ENCODE results near the gene ANGPTL2.

ANGPTL2 gene

GRCh38 chr9:127093319-127094020, 29.0 kb downstream of the ANGPTL2 start:
- DNase-seq (ENCODE audit: low read depth in 2 of 2), result no peak

- DNase-seq (ENCODE audit: low read depth in 2 of 2), result no peak
Observed at GRCh38 chr9:127092041-127092608, 30.3 kb downstream of the ANGPTL2 start.

GRCh38 chr9:127091526-127091925, 30.9 kb downstream of the ANGPTL2 start:
- DNase-seq (ENCODE audit: low read depth in 2 of 2), result no peak

- DNase-seq (ENCODE audit: low read depth in 2 of 2), result no peak
Observed at GRCh38 chr9:127090341-127090985, 32.0 kb downstream of the ANGPTL2 start.

GRCh38 chr9:127089631-127090081, 32.8 kb downstream of the ANGPTL2 start:
- DNase-seq (ENCODE audit: low read depth in 2 of 2), result no peak

- DNase-seq (ENCODE audit: low read depth in 2 of 2), result no peak
Observed at GRCh38 chr9:127088724-127089615, 33.5 kb downstream of the ANGPTL2 start.

- DNase-seq (ENCODE audit: low read depth in 2 of 2), result no peak
Observed at GRCh38 chr9:127087836-127088235, 34.6 kb downstream of the ANGPTL2 start.

GRCh38 chr9:127087411-127087810, 35.0 kb downstream of the ANGPTL2 start:
- DNase-seq (ENCODE audit: low read depth in 2 of 2), result no peak

- no peak for DNase-seq (ENCODE audit: low read depth in 2 of 2)
Observed at GRCh38 chr9:127086771-127087170, 35.7 kb downstream of the ANGPTL2 start.

- no peak for DNase-seq (ENCODE audit: low read depth in 2 of 2)
Observed at GRCh38 chr9:127085186-127085585, 37.2 kb downstream of the ANGPTL2 start.

GRCh38 chr9:127084076-127085039, 38.1 kb downstream of the ANGPTL2 start:
- DNase-seq (ENCODE audit: low read depth in 2 of 2), result no peak

GRCh38 chr9:127083138-127083980, 39.1 kb downstream of the ANGPTL2 start:
- DNase-seq (ENCODE audit: low read depth in 2 of 2), result no peak

- no peak for DNase-seq (ENCODE audit: low read depth in 2 of 2)
Observed at GRCh38 chr9:127081250-127082185, 40.9 kb downstream of the ANGPTL2 start.

GRCh38 chr9:127079446-127080140, 42.8 kb downstream of the ANGPTL2 start:
- no peak for DNase-seq (ENCODE audit: low read depth in 2 of 2)

GRCh38 chr9:127078988-127079387, 43.4 kb downstream of the ANGPTL2 start:
- DNase-seq (ENCODE audit: low read depth in 2 of 2), result no peak

GRCh38 chr9:127078336-127078735, 44.1 kb downstream of the ANGPTL2 start:
- no peak for DNase-seq (ENCODE audit: low read depth in 2 of 2)

GRCh38 chr9:127077644-127077946, 44.8 kb downstream of the ANGPTL2 start:
- no peak for DNase-seq (ENCODE audit: low read depth in 2 of 2)

GRCh38 chr9:127076860-127077643, 45.4 kb downstream of the ANGPTL2 start:
- no peak for DNase-seq (ENCODE audit: low read depth in 2 of 2)
